SK-N-SH (cell line): ENCODE measurements around the gene UCK2. TPM values are rescaled to one million over a fixed set of nuclear protein-coding genes. Genes with fewer than 3 reads are reported as not detected.

Experiments
- CTCF ChIA-PET: fragments of 300-600, 350-600 bp; formaldehyde crosslinking; extraction: SDS; loops from one replicate; lab custom pipeline; 2021; lab: Yijun Ruan, JAX
- POLR2A ChIA-PET: fragments of 350-600 bp; sonication (Branson Sonifier 250); formaldehyde crosslinking; extraction: SDS; loops from one replicate; lab custom pipeline; 2020; ENCODE audit warnings: antibody characterized with exemption, inconsistent platforms; lab: Yijun Ruan, JAX
- DNase-seq: peaks from one replicate; pipeline ENCODE4 v3.0.0; 2012
- H2AFZ ChIP-seq: fragments of 200-600 bp; sonication (generic); 2 replicates; pipeline ENCODE4 v1.8.1; 2016; ENCODE audit warnings: antibody characterized with exemption, mild to moderate bottlenecking, low read depth
- H3F3A ChIP-seq: fragments of 200-600 bp; sonication (generic); replicated peaks from 2 replicates; pipeline ENCODE3; 2016; ENCODE audit warnings: antibody characterized with exemption, mild to moderate bottlenecking; ENCODE audit not compliant: insufficient read depth
- H3K27ac ChIP-seq, 2 experiments: fragments of 200-500 bp in 1 of 2; fragments of 200-600 bp in 1 of 2; sonication (Bioruptor generic) in 1 of 2; sonication (generic), shearing (Covaris generic) in 1 of 2; 2 replicates each; pipeline versions ENCODE4 v1.5.1 to v1.6.1; 2014 to 2016; ENCODE audit warnings: low read depth in 2 of 2, inconsistent platforms in 1 of 2, low read length in 1 of 2, mild to moderate bottlenecking in 1 of 2, mixed read lengths in 1 of 2
- H3K27me3 ChIP-seq: fragments of 200-600 bp; sonication (generic), shearing (Covaris generic); 2 replicates; pipeline ENCODE4 v1.6.1; 2016; ENCODE audit warnings: mixed run types; ENCODE audit not compliant: insufficient read depth
- H3K36me3 ChIP-seq, 2 experiments: fragments of 200-500 bp in 1 of 2; fragments of 200-600 bp in 1 of 2; sonication (Bioruptor generic) in 1 of 2; sonication (generic) in 1 of 2; replicated peaks in 1 of 2; 2 replicates each; pipeline versions ENCODE3 to v1.5.1; 2014 to 2016; ENCODE audit warnings: low read length in 1 of 2, mild to moderate bottlenecking in 1 of 2; ENCODE audit not compliant: insufficient read depth in 2 of 2, control insufficient read depth in 1 of 2
- H3K4me1 ChIP-seq, 2 experiments: fragments of 200-500 bp in 1 of 2; fragments of 200-600 bp in 1 of 2; sonication (Bioruptor generic) in 1 of 2; sonication (generic), shearing (Covaris generic) in 1 of 2; 2 replicates each; pipeline versions ENCODE4 v1.5.1 to v1.6.1; 2014 to 2016; ENCODE audit warnings: low read depth in 1 of 2, low read length in 1 of 2, mixed run types in 1 of 2; ENCODE audit not compliant: insufficient read depth in 2 of 2, control insufficient read depth in 1 of 2
- H3K4me2 ChIP-seq: fragments of 200-600 bp; sonication (generic), shearing (Covaris generic); 2 replicates; pipeline ENCODE4 v1.6.1; 2017; ENCODE audit warnings: mixed run types
- H3K4me3 ChIP-seq, 2 experiments: fragments of 200-500 bp in 1 of 2; fragments of 200-600 bp in 1 of 2; sonication (Bioruptor generic) in 1 of 2; sonication (generic), shearing (Covaris generic) in 1 of 2; 2 replicates each; pipeline versions ENCODE4 v1.5.1 to v1.8.1; 2014 to 2016; ENCODE audit warnings: low read depth in 2 of 2, inconsistent platforms in 1 of 2, low read length in 1 of 2, mild to moderate bottlenecking in 1 of 2, mixed read lengths in 1 of 2, moderate library complexity in 1 of 2
- H3K79me2 ChIP-seq: fragments of 200-600 bp; sonication (generic); 2 replicates; pipeline ENCODE4 v1.8.1; 2017; ENCODE audit warnings: mild to moderate bottlenecking; ENCODE audit not compliant: insufficient read depth
- H3K9ac ChIP-seq: fragments of 200-600 bp; sonication (generic); 2 replicates; pipeline ENCODE4 v1.6.1; 2017; ENCODE audit warnings: mixed run types
- H3K9me2 ChIP-seq: fragments of 200-600 bp; sonication (generic); 2 replicates; pipeline ENCODE4 v1.6.1; 2017; ENCODE audit warnings: mixed run types
- H3K9me3 ChIP-seq: fragments of 200-600 bp; sonication (generic); 2 replicates; pipeline ENCODE4 v1.6.1; 2017; ENCODE audit warnings: mixed run types, mild to moderate bottlenecking, moderate library complexity
- H4K20me1 ChIP-seq: fragments of 200-600 bp; sonication (generic); 2 replicates; pipeline ENCODE4 v1.6.1; 2017; ENCODE audit warnings: mild to moderate bottlenecking, mixed run types; ENCODE audit not compliant: insufficient read depth
- ELF1 ChIP-seq: IDR thresholded peaks from 2 replicates; pipeline ENCODE4 v1.4.0; 2012
- EZH2phosphoT487 ChIP-seq: fragments of 200-600 bp; sonication (generic); IDR thresholded peaks from 2 replicates; pipeline ENCODE4 v1.6.1; 2017; ENCODE audit warnings: low read depth, mixed run types, mild to moderate bottlenecking, antibody characterized with exemption, moderate library complexity, borderline replicate concordance
- FOXJ3 ChIP-seq: sonication (generic); formaldehyde crosslinking; IDR thresholded peaks from 2 replicates; pipeline ENCODE4 v1.5.1; 2020; ENCODE audit warnings: mild to moderate bottlenecking, missing genetic modification reagents
- GABPA ChIP-seq: IDR thresholded peaks from 2 replicates; pipeline ENCODE4 v1.4.0; 2012; ENCODE audit warnings: low read depth, mild to moderate bottlenecking
- GATA2 ChIP-seq: sonication (generic); formaldehyde crosslinking; IDR thresholded peaks from 2 replicates; pipeline ENCODE4 v1.5.0; 2020; ENCODE audit warnings: mild to moderate bottlenecking, missing genetic modification reagents
- JUND ChIP-seq: IDR thresholded peaks from 2 replicates; pipeline ENCODE4 v1.4.0; 2012
- MAX ChIP-seq: IDR thresholded peaks from 2 replicates; pipeline ENCODE4 v1.4.0; 2012; ENCODE audit warnings: low read depth
- MXI1 ChIP-seq: IDR thresholded peaks from 2 replicates; pipeline ENCODE4 v1.6.1; 2012; ENCODE audit warnings: mild to moderate bottlenecking, low read depth, low read length, improper control_type of control experiment
- NFIC ChIP-seq: IDR thresholded peaks from 2 replicates; pipeline ENCODE4 v1.4.0; 2012; ENCODE audit warnings: borderline replicate concordance
- NRF1 ChIP-seq: IDR thresholded peaks from 2 replicates; pipeline ENCODE4 v1.6.1; 2012; ENCODE audit warnings: low read depth, mild to moderate bottlenecking, low read length
- POLR2AphosphoS5 ChIP-seq: IDR thresholded peaks from 2 replicates; pipeline ENCODE4 v1.6.1; 2012; ENCODE audit warnings: low read depth, low read length
- RAD21 ChIP-seq: IDR thresholded peaks from 2 replicates; pipeline ENCODE4 v1.6.1; 2012; ENCODE audit warnings: mild to moderate bottlenecking, low read length
- RCOR1 ChIP-seq: fragments of 150-350 bp; IDR thresholded peaks from 2 replicates; pipeline ENCODE4 v1.6.1; 2017; ENCODE audit warnings: antibody characterized with exemption, low read length
- RFX5 ChIP-seq: IDR thresholded peaks from 2 replicates; pipeline ENCODE4 v1.6.1; 2012; ENCODE audit warnings: mild to moderate bottlenecking, improper control_type of control experiment, low read length
- RXRA ChIP-seq: IDR thresholded peaks from 2 replicates; pipeline ENCODE4 v1.4.0; 2012; ENCODE audit warnings: low read depth, mild to moderate bottlenecking, borderline replicate concordance
- SIN3A ChIP-seq: IDR thresholded peaks from 2 replicates; pipeline ENCODE4 v1.6.1; 2012; ENCODE audit warnings: low read depth, mild to moderate bottlenecking, low read length, moderate library complexity, borderline replicate concordance
- SMC3 ChIP-seq: IDR thresholded peaks from 2 replicates; pipeline ENCODE4 v1.6.1; 2012; ENCODE audit warnings: low read depth, low read length, improper control_type of control experiment
- TEAD4 ChIP-seq: IDR thresholded peaks from 2 replicates; pipeline ENCODE4 v1.4.0; 2012; ENCODE audit warnings: mild to moderate bottlenecking, borderline replicate concordance; ENCODE audit not compliant: insufficient read depth
- WGBS: methylation state at CpG from one replicate; pipeline ENCODE4 v1.1.6; 2017; ENCODE audit warnings: low lambda C conversion rate; 5-methylcytosine and 5-hydroxymethylcytosine counted together
- polyA plus RNA-seq, 3 experiments: library from polyadenylated mRNA; depleted of rRNA; stranded (reverse); fragments of >200 nt; gene quantifications; 2 replicates each; pipeline ENCODE4 v1.2.3, GENCODE V29; 2012

The UCK2 gene
- polyA plus RNA-seq, 1 of the 3 experiments (the other 2 are of a cell fraction): 53.7 TPM

- CTCF ChIA-PET: no interaction called here
- H3K79me2 ChIP-seq: no peaks in the 10 kb centered on the region
- no peak for DNase-seq
- no peaks in the 10 kb centered on the region for H3K9me2 ChIP-seq
- no peaks in the 10 kb centered on the region for H4K20me1 ChIP-seq
- H3F3A ChIP-seq: no peaks in the 10 kb centered on the region
- no peak overlapping the region for H3K4me3 ChIP-seq
- TF ChIP-seq ELF1 (no peak), FOXJ3 (CRISPR knock-in tag) (no peak), GABPA (no peak), NFIC (no peak)
- TF ChIP-seq, all 33 proteins: peak for 0
- H3K36me3 ChIP-seq: no peaks in the 10 kb centered on the region
- H3K4me2 ChIP-seq: no peak overlapping the region
- POLR2A ChIA-PET: no interaction called here
- no peak overlapping the region for H3K9ac ChIP-seq
- no peaks in the 10 kb centered on the region for H3K27me3 ChIP-seq
- WGBS: 7% methylated on average over 2 of the region's 2 CpGs
- H3K4me1 ChIP-seq: no peaks in the 10 kb centered on the region
- no peaks in the 10 kb centered on the region for H3K9me3 ChIP-seq
- no peak overlapping the region for H3K27ac ChIP-seq
- no peak overlapping the region for H2AFZ ChIP-seq
Measured at GRCh38 chr1:165960136-165960535, 132.7 kb downstream of the UCK2 start.

GRCh38 chr1:165960881-165961280 is 133.5 kb downstream of the UCK2 start:
- TF ChIP-seq RXRA (no peak), MAX (no peak), GABPA (no peak), MXI1 (no peak), RFX5 (no peak), TEAD4 (no peak), JUND (no peak), EZH2phosphoT487 (no peak), RCOR1 (no peak), RAD21 (no peak), SIN3A (no peak), GATA2 (no peak), ELF1 (no peak), SMC3 (no peak), POLR2AphosphoS5 (no peak), NRF1 (no peak)
- ChIA-PET POLR2A (no interaction called here), CTCF (no interaction called here)
- Histone ChIP-seq H3K27me3 (no peaks in the 10 kb centered on the region), H3K4me3 (no peak overlapping the region), H3K36me3 (no peaks in the 10 kb centered on the region), H3F3A (no peaks in the 10 kb centered on the region), H4K20me1 (no peaks in the 10 kb centered on the region), H3K4me1 (no peaks in the 10 kb centered on the region), H3K9me3 (no peaks in the 10 kb centered on the region), H3K9ac (no peak overlapping the region), H3K4me2 (no peak overlapping the region), H3K27ac (no peak overlapping the region), H2AFZ (no peak overlapping the region), H3K9me2 (no peaks in the 10 kb centered on the region), H3K79me2 (no peaks in the 10 kb centered on the region)
- 4% methylated on average over 2 of the region's 2 CpGs for WGBS
- DNase-seq: no peak

Other genes starting within 250 kb of the UCK2 start
- 245 and 270 TPM in 2 replicates for gene MGST3, start 196.4 kb upstream of the UCK2 start, polyA plus RNA-seq (2012; rRNA removed)
- 31.3 and 45.0 TPM in 2 replicates for gene ALDH9A1, start 129.1 kb upstream of the UCK2 start, polyA plus RNA-seq (2012; rRNA removed)
- 54.4 and 114 TPM in 2 replicates for gene TMCO1, start 58.7 kb upstream of the UCK2 start, polyA plus RNA-seq (2012; rRNA removed)